ENCODE results near the gene BEND5.

BEND5 gene

DNA sequence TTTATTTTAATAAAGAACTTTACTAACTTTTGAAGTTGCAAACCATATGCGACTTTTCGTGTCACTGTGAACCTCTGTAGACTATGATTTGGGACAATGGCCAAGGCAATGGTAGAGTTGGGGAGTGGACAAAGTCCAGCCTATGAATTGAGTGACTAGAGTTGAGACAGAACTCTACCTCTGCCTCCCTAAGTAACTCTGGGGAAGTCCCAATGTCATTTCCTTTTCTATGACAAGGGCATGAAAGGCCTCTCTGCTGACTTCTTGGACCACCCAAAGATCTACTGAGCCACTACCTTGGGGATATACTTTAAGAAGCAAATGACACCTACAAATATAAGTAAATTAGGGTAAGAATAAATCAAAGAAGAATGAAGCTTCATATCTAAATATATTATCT lies 19.3 kb downstream of the BEND5 start:
- Histone ChIP-seq H3K4me3 (ENCODE audit: low read depth, low read length) (no peak overlapping the region), H3K27ac (ENCODE audit: extremely low read depth, low read depth, low read length) (no peak overlapping the region), H3K9me3 (ENCODE audit: control insufficient read depth, insufficient read depth, low read depth, low read length) (no peaks in the 10 kb centered on the region), H3K36me3 (ENCODE audit: control insufficient read depth in 2 of 2, insufficient read depth in 1 of 2, low read length in 2 of 2) (peaks cover 4 to 52% of the 10 kb centered on the region in 2 experiments; a peak in 2 of 3 replicates), H3K4me1 (ENCODE audit: control insufficient read depth, insufficient read depth, low read length) (no peaks in the 10 kb centered on the region)
- TF ChIP-seq ZNF138 (tag by site-specific recombination; IDR thresholded peaks at IDR 0.05; ENCODE audit: borderline replicate concordance) (no peak), ZNF37A (tag by site-specific recombination; IDR thresholded peaks at IDR 0.05) (no peak), ZNF112 (tag by site-specific recombination; IDR thresholded peaks at IDR 0.05) (no peak), ZNF350 (tag by site-specific recombination; IDR thresholded peaks at IDR 0.05) (no peak), ZBTB20 (tag by site-specific recombination; IDR thresholded peaks at IDR 0.05) (no peak), BCL11A (tag by site-specific recombination; IDR thresholded peaks at IDR 0.05; ENCODE audit: low read depth) (no peak), ZNF510 (tag by site-specific recombination; IDR thresholded peaks at IDR 0.05; ENCODE audit: insufficient replicate concordance) (no peak), GFI1B (tag by site-specific recombination; IDR thresholded peaks at IDR 0.05) (no peak), ZNF747 (tag by site-specific recombination; IDR thresholded peaks at IDR 0.05) (no peak), ZNF768 (tag by site-specific recombination; IDR thresholded peaks at IDR 0.05) (no peak), ZBTB7A (tag by site-specific recombination; IDR thresholded peaks at IDR 0.05; ENCODE audit: low read depth) (no peak), ZNF19 (tag by site-specific recombination; IDR thresholded peaks at IDR 0.05; ENCODE audit: low read depth) (no peak)
- TF ChIP-seq, protein P1, sequence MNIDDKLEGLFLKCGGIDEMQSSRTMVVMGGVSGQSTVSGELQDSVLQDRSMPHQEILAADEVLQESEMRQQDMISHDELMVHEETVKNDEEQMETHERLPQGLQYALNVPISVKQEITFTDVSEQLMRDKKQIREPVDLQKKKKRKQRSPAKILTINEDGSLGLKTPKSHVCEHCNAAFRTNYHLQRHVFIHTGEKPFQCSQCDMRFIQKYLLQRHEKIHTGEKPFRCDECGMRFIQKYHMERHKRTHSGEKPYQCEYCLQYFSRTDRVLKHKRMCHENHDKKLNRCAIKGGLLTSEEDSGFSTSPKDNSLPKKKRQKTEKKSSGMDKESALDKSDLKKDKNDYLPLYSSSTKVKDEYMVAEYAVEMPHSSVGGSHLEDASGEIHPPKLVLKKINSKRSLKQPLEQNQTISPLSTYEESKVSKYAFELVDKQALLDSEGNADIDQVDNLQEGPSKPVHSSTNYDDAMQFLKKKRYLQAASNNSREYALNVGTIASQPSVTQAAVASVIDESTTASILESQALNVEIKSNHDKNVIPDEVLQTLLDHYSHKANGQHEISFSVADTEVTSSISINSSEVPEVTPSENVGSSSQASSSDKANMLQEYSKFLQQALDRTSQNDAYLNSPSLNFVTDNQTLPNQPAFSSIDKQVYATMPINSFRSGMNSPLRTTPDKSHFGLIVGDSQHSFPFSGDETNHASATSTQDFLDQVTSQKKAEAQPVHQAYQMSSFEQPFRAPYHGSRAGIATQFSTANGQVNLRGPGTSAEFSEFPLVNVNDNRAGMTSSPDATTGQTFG (tag by site-specific recombination; IDR thresholded peaks at IDR 0.05; ENCODE audit: borderline replicate concordance) = no peak
- TF ChIP-seq, protein P2, sequence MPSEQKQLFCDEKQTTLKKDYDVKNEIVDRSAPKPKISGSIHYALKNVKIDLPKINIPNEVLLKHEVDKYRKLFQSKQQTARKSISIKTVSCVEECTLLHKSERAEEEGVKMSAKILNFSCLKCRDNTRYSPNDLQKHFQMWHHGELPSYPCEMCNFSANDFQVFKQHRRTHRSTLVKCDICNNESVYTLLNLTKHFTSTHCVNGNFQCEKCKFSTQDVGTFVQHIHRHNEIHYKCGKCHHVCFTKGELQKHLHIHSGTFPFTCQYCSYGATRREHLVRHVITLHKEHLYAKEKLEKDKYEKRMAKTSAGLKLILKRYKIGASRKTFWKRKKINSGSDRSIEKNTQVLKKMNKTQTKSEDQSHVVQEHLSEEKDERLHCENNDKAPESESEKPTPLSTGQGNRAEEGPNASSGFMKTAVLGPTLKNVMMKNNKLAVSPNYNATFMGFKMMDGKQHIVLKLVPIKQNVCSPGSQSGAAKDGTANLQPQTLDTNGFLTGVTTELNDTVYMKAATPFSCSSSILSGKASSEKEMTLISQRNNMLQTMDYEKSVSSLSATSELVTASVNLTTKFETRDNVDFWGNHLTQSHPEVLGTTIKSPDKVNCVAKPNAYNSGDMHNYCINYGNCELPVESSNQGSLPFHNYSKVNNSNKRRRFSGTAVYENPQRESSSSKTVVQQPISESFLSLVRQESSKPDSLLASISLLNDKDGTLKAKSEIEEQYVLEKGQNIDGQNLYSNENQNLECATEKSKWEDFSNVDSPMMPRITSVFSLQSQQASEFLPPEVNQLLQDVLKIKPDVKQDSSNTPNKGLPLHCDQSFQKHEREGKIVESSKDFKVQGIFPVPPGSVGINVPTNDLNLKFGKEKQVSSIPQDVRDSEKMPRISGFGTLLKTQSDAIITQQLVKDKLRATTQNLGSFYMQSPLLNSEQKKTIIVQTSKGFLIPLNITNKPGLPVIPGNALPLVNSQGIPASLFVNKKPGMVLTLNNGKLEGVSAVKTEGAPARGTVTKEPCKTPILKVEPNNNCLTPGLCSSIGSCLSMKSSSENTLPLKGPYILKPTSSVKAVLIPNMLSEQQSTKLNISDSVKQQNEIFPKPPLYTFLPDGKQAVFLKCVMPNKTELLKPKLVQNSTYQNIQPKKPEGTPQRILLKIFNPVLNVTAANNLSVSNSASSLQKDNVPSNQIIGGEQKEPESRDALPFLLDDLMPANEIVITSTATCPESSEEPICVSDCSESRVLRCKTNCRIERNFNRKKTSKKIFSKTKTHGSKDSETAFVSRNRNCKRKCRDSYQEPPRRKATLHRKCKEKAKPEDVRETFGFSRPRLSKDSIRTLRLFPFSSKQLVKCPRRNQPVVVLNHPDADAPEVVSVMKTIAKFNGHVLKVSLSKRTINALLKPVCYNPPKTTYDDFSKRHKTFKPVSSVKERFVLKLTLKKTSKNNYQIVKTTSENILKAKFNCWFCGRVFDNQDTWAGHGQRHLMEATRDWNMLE (tag by site-specific recombination; conservative IDR thresholded peaks at IDR 0.05; ENCODE audit: low read depth) = no peak
- CTCF ChIA-PET = no interaction called here
- POLR2A ChIA-PET = no interaction called here

DNA sequence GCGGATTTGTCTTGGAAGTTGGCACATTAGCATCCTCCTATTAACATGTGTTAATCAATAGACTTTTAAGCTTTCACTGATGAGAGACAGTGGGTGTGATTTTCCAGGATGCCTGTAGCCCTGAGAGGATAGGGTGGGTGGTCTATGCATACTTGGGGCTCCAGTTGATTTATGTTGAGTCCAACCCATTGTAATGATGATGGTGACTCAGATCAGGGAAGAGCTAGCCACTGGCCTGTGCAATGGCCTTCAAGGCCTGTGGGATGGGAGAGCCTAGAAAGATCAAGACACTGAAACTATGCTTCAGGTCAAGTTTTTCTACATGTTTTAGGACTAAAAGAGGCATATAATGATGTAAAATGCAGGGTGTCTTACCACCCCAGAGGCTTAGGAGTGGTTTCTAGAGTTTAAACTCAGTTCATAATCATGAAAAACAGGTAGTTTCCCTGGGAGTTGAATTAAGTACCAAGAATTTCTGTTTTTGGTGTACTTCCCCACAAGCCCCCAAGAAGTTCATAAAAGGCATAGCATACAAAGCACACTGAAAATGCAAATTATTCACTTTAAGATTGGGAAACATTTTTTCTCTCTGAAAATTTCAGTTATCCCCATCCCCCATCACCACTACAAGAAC lies 19.9 kb downstream of the BEND5 start:
- H3K27ac ChIP-seq (ENCODE audit: extremely low read depth, low read depth, low read length) = no peak overlapping the region
- H3K36me3 ChIP-seq (ENCODE audit: control insufficient read depth in 2 of 2, insufficient read depth in 1 of 2, low read length in 2 of 2) = peaks cover 4 to 52% of the 10 kb centered on the region in 2 experiments; a peak in 2 of 3 replicates
- ChIA-PET POLR2A (no interaction called here), CTCF (no interaction called here)
- H3K4me1 ChIP-seq (ENCODE audit: control insufficient read depth, insufficient read depth, low read length) = no peaks in the 10 kb centered on the region
- H3K4me3 ChIP-seq (ENCODE audit: low read depth, low read length) = no peak overlapping the region
- H3K9me3 ChIP-seq (ENCODE audit: control insufficient read depth, insufficient read depth, low read depth, low read length) = no peaks in the 10 kb centered on the region
- no peak for TF ChIP-seq ZNF624 (tag by site-specific recombination; IDR thresholded peaks at IDR 0.05)
- TF ChIP-seq ZNF670 (tag by site-specific recombination; IDR thresholded peaks at IDR 0.05; ENCODE audit: low read depth) = no peak
- TF ChIP-seq KLF7 (tag by site-specific recombination; IDR thresholded peaks at IDR 0.05; ENCODE audit: borderline replicate concordance) = no peak
- TF ChIP-seq ZNF791 (tag by site-specific recombination; IDR thresholded peaks at IDR 0.05) = no peak
- TF ChIP-seq GFI1B (tag by site-specific recombination; IDR thresholded peaks at IDR 0.05) = no peak
- no peak for TF ChIP-seq ZBTB21 (tag by site-specific recombination; IDR thresholded peaks at IDR 0.05)
- TF ChIP-seq OSR2 (tag by site-specific recombination; IDR thresholded peaks at IDR 0.05) = no peak
- TF ChIP-seq ZNF501 (tag by site-specific recombination; IDR thresholded peaks at IDR 0.05) = no peak
- TF ChIP-seq, protein P3, sequence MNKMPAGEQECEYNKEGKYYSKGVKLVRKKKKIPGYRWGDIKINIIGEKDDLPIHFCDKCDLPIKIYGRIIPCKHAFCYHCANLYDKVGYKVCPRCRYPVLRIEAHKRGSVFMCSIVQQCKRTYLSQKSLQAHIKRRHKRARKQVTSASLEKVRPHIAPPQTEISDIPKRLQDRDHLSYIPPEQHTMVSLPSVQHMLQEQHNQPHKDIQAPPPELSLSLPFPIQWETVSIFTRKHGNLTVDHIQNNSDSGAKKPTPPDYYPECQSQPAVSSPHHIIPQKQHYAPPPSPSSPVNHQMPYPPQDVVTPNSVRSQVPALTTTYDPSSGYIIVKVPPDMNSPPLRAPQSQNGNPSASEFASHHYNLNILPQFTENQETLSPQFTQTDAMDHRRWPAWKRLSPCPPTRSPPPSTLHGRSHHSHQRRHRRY (tag by site-specific recombination; IDR thresholded peaks at IDR 0.05) = no peak
- no peak for TF ChIP-seq WT1 (tag by site-specific recombination; IDR thresholded peaks at IDR 0.05)
- no peak for TF ChIP-seq ZNF184 (tag by site-specific recombination; IDR thresholded peaks at IDR 0.05)
- no peak for TF ChIP-seq ZBTB17 (tag by site-specific recombination; IDR thresholded peaks at IDR 0.05)
- TF ChIP-seq, protein P4, sequence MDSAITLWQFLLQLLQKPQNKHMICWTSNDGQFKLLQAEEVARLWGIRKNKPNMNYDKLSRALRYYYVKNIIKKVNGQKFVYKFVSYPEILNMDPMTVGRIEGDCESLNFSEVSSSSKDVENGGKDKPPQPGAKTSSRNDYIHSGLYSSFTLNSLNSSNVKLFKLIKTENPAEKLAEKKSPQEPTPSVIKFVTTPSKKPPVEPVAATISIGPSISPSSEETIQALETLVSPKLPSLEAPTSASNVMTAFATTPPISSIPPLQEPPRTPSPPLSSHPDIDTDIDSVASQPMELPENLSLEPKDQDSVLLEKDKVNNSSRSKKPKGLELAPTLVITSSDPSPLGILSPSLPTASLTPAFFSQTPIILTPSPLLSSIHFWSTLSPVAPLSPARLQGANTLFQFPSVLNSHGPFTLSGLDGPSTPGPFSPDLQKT (IDR thresholded peaks at IDR 0.05; ENCODE audit: borderline replicate concordance, low read depth, low read length) = no peak

Measured in HEK293 (cell line).